Endodermal cell (in vitro differentiated cells): ENCODE results near the gene BIRC7. TPM values are rescaled to one million over a fixed set of nuclear protein-coding genes. Genes with fewer than 3 reads are reported as not detected.

Experiments
- DNase-seq: peaks from one replicate; pipeline ENCODE4 v3.0.0-alpha.2; 2017
- H3K27ac ChIP-seq: 2 replicates; pipeline ENCODE4 v1.5.1; 2013; ENCODE audit warnings: mild to moderate bottlenecking, low read depth, low read length, moderate library complexity
- H3K27me3 ChIP-seq: 2 replicates; pipeline ENCODE4 v1.6.1; 2013; ENCODE audit warnings: mild to moderate bottlenecking, low read length, moderate library complexity; ENCODE audit not compliant: insufficient read depth, control insufficient read depth, poor library complexity, severe bottlenecking
- H3K36me3 ChIP-seq: 2 replicates; pipeline ENCODE4 v1.7.0; 2013; ENCODE audit warnings: mild to moderate bottlenecking, low read length, moderate library complexity; ENCODE audit not compliant: control insufficient read depth, insufficient read depth
- H3K4me1 ChIP-seq: one replicate; pipeline ENCODE4 v1.7.0; 2013; ENCODE audit warnings: low read length; ENCODE audit not compliant: control insufficient read depth, insufficient read depth
- H3K4me3 ChIP-seq: 2 replicates; pipeline ENCODE4 v1.5.1; 2013; ENCODE audit warnings: mild to moderate bottlenecking, low read length, moderate library complexity
- H3K9ac ChIP-seq: 2 replicates; pipeline ENCODE4 v1.6.1; 2013; ENCODE audit warnings: mild to moderate bottlenecking, low read length, moderate library complexity; ENCODE audit not compliant: poor library complexity, severe bottlenecking; ENCODE audit errors: extremely low read depth
- H3K9me3 ChIP-seq: 2 replicates; pipeline ENCODE4 v1.6.1; 2013; ENCODE audit warnings: mild to moderate bottlenecking, low read length, moderate library complexity; ENCODE audit not compliant: control insufficient read depth
- H3K27ac Mint-ChIP-seq: 2 replicates; pipeline ENCODE4 v1.8.0; 2020; ENCODE audit warnings: mixed read lengths
- H3K27me3 Mint-ChIP-seq: 2 replicates; pipeline ENCODE4 v1.8.0; 2021; ENCODE audit warnings: mild to moderate bottlenecking, mixed read lengths; ENCODE audit not compliant: insufficient read depth
- H3K36me3 Mint-ChIP-seq: 2 replicates; pipeline ENCODE4 v1.8.0; 2020; ENCODE audit warnings: low read depth, mixed read lengths
- H3K4me1 Mint-ChIP-seq: 2 replicates; pipeline ENCODE4 v1.8.0; 2020; ENCODE audit warnings: mixed read lengths
- H3K4me3 Mint-ChIP-seq: 2 replicates; pipeline ENCODE4 v1.8.0; 2020; ENCODE audit warnings: mild to moderate bottlenecking, moderate library complexity, mixed read lengths
- H3K9me3 Mint-ChIP-seq: 2 replicates; pipeline ENCODE4 v1.8.0; 2020; ENCODE audit warnings: mild to moderate bottlenecking, mixed read lengths
- WGBS, 2 experiments: methylation state at CpG; one replicate each; pipeline versions ENCODE4 v1.1.5 to v1.1.7; 2013; ENCODE audit warnings: missing lambda C conversion rate in 2 of 2, mixed read lengths in 1 of 2; ENCODE audit not compliant: insufficient coverage in 1 of 2, insufficient read length in 1 of 2; 5-methylcytosine and 5-hydroxymethylcytosine counted together
- total RNA-seq, 2 donors: library from RNA; stranded (reverse); fragmentation: NEBNext Ultra II Directional in 1 of 2; extraction: Animal tissue kit (Norgen Biotek cat#: 25700) in 1 of 2; gene quantifications; 2 replicates in 1 of 2; 3 replicates in 1 of 2; pipeline ENCODE4 v1.2.1, GENCODE V29; 2021
- TF ChIP-seq, protein P1 (sequence below): fragments of 200-600 bp; sonication (generic); conservative IDR thresholded peaks from 2 replicates; pipeline ENCODE4 v1.5.0; 2021; ENCODE audit warnings: antibody characterized with exemption, mild to moderate bottlenecking

BIRC7 gene
- total RNA-seq, 2 donors from 2014 or later, result not detected

DNA sequence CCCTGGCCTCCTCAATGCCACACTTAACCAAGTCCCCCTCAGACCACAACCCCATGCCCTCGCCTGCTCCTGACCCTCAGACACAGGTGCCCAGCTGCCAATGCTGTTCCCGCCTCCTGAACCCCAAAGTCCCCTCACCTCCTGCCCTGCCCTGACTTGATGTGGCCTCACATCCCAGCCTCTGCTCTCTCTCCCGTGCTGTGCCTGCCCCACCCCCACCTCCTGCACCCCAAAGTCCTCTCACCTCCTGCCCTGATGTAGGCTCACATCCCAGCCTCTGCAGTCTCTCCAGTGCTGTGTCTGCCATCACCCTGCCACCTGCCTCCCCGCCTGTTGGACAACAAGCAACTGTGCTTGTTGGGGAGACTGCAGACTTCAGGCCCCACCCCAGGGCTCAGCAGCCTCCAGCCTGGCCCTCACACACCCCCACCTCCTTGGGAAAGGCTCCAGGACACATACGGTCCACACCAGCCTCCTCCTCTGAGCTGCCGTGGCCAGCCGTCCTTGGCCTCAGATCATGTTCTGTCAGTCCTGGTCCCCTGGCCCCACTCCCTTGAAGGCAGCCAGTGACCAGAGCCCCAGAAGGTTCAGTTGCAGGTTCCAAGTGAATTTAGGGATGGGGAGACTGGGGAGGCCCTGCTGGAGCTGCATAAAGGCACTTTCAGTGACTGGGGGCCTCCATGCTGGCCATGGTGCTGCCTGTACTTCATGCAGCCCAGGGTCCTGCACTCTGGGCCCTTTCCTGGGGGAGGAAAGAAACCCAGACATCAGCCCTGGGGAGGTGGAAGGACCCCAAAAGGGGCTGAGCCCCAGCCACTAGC, 48.2 kb upstream of the BIRC7 start:
- Histone ChIP-seq H3K36me3 (no peaks in the 10 kb centered on the region), H3K4me3 (no peak overlapping the region), H3K4me1 (no peaks in the 10 kb centered on the region), H3K27ac (no peak overlapping the region), H3K27me3 (no peaks in the 10 kb centered on the region), H3K9ac (no peak overlapping the region), H3K9me3 (no peaks in the 10 kb centered on the region)
- H3K36me3 Mint-ChIP-seq, result no peaks in the 10 kb centered on the region
- DNase-seq, result no peak
- no peaks in the 10 kb centered on the region for H3K27me3 Mint-ChIP-seq
- 89% methylated on average over 7 of the region's 7 CpGs for WGBS, 2 experiments
- TF ChIP-seq, protein P1, sequence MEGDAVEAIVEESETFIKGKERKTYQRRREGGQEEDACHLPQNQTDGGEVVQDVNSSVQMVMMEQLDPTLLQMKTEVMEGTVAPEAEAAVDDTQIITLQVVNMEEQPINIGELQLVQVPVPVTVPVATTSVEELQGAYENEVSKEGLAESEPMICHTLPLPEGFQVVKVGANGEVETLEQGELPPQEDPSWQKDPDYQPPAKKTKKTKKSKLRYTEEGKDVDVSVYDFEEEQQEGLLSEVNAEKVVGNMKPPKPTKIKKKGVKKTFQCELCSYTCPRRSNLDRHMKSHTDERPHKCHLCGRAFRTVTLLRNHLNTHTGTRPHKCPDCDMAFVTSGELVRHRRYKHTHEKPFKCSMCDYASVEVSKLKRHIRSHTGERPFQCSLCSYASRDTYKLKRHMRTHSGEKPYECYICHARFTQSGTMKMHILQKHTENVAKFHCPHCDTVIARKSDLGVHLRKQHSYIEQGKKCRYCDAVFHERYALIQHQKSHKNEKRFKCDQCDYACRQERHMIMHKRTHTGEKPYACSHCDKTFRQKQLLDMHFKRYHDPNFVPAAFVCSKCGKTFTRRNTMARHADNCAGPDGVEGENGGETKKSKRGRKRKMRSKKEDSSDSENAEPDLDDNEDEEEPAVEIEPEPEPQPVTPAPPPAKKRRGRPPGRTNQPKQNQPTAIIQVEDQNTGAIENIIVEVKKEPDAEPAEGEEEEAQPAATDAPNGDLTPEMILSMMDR, result no peak
- H3K4me1 Mint-ChIP-seq, result no peaks in the 10 kb centered on the region
- no peaks in the 10 kb centered on the region for H3K9me3 Mint-ChIP-seq
- no peak overlapping the region for H3K27ac Mint-ChIP-seq
- no peak overlapping the region for H3K4me3 Mint-ChIP-seq

- no peaks in the 10 kb centered on the region for H3K4me1 ChIP-seq
- H3K4me3 ChIP-seq, result no peak overlapping the region
- Mint-ChIP-seq H3K27ac (no peak overlapping the region), H3K9me3 (no peaks in the 10 kb centered on the region), H3K27me3 (no peaks in the 10 kb centered on the region), H3K36me3 (no peaks in the 10 kb centered on the region), H3K4me3 (no peak overlapping the region), H3K4me1 (no peaks in the 10 kb centered on the region)
- no peaks in the 10 kb centered on the region for H3K36me3 ChIP-seq
- no peaks in the 10 kb centered on the region for H3K9me3 ChIP-seq
- TF ChIP-seq, protein P1, result no peak
- no peaks in the 10 kb centered on the region for H3K27me3 ChIP-seq
- DNase-seq, result no peak
- H3K9ac ChIP-seq, result no peak overlapping the region
- 81 to 85% methylated on average over 7 to 13 of the region's 13 CpGs for WGBS, 2 experiments
- H3K27ac ChIP-seq, result no peak overlapping the region
Observed at GRCh38 chr20:63188159-63188442, 47.6 kb upstream of the BIRC7 start.

- Mint-ChIP-seq H3K27ac (no peak overlapping the region), H3K9me3 (no peaks in the 10 kb centered on the region), H3K36me3 (no peaks in the 10 kb centered on the region), H3K4me1 (peaks cover under 1% of the 10 kb centered on the region), H3K27me3 (no peaks in the 10 kb centered on the region), H3K4me3 (no peak overlapping the region)
- Histone ChIP-seq H3K4me3 (no peak overlapping the region), H3K9me3 (no peaks in the 10 kb centered on the region), H3K9ac (no peak overlapping the region), H3K36me3 (no peaks in the 10 kb centered on the region), H3K4me1 (no peaks in the 10 kb centered on the region), H3K27ac (no peak overlapping the region), H3K27me3 (no peaks in the 10 kb centered on the region)
- no peak for DNase-seq
- WGBS, 2 experiments, result 79 to 89% methylated on average over 3 to 15 of the region's 15 CpGs
- TF ChIP-seq, protein P1, result no peak
Observed at GRCh38 chr20:63188641-63189321, 46.9 kb upstream of the BIRC7 start.
